Measurements from ENCODE around the gene COMT. TPM values are rescaled to one million over a fixed set of nuclear protein-coding genes. Genes with fewer than 3 reads are reported as not detected.

Gene COMT
- total and polyA plus RNA-seq, 2 of the 4 experiments (the other 2 are of a cell fraction) = 202 to 347 TPM

DNA sequence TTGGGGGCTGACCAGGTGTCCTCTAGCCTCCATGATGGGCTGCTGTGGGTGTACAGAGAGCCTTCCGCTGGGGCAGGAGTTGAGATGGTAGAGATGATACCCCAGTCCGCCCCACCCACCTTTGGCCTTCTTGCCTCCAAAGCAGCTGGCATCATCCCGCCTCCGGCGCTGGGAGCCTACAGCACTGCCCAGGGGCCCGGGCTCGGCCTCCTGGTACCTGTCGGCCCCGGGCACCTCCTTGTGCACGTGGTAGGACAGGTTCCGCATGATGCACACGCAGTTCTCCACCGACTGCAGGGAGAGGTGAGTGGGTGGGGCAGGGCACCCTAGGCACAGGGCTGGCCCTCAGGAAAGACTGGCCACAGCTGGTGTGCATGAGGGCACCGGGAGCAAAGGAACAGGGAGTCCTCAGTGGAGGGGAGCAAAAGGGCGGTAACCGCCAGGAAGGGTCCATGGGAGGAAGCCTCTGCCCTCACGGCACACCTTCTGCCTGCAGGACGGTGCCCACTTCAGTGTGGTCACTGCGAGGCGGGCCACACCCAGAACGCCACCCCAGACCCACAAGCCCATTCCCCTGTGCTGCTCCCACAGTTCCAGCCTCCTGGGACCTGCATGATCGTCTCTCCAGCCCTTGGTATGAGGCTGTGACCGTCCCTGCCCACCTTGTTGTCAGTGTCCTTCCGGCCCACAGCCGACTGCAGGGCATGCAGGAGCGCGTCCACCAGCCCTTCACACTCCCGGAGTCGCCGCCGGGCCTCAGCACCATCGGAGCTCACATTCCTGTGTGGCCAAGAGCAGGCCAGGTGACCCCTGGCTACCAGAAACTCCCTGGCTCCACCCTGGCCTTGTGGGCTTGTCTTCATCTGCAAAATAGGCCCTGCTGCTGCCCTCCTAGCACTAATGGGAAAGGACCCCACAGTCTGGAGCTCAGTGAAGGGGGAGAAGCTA is 36.0 kb downstream of the COMT start:
- 0 out of 2 replicates have a peak, but pooled peaks cover 2% of the 10 kb centered on the region for H4K20me1 ChIP-seq (ENCODE audit: insufficient read depth, low read length)
- 93% methylated on average over 8 of the region's 32 CpGs; no CpG with 5 or more reads in 1 of the 2 experiments for WGBS, 2 experiments (ENCODE audit: extremely low coverage in 2 of 2, insufficient read length in 1 of 2)
- H2BK15ac ChIP-seq (ENCODE audit: low read depth, low read length) = no peak overlapping the region
- no peak overlapping the region for H2AK5ac ChIP-seq (ENCODE audit: low read depth, low read length)
- H3K9me1 ChIP-seq (ENCODE audit: insufficient read depth, low read length) = no peaks in the 10 kb centered on the region
- H3K9ac ChIP-seq (ENCODE audit: low read depth, low read length) = no peak overlapping the region
- H2BK5ac ChIP-seq (ENCODE audit: low read depth, low read length, poor library complexity, severe bottlenecking) = no peak overlapping the region
- in situ Hi-C loops (cut with MboI; ENCODE audit: low sequenced_read_pairs) (no loop called here), intact Hi-C loops (cut with micrococcal nuclease) (no loop called here), dilution Hi-C loops (cut with HindIII; ENCODE audit: low sequenced_read_pairs, unreplicated experiment) (no loop called here)
- no peak for ATAC-seq (ENCODE audit: low read depth)
- H2AFZ ChIP-seq (replicated peaks; ENCODE audit: low read length, poor library complexity) = no peak overlapping the region
- peaks cover 17% of the 10 kb centered on the region for H3K36me3 ChIP-seq (ENCODE audit: control insufficient read depth, insufficient read depth, low read length)
- H3K4me2 ChIP-seq (ENCODE audit: low read depth, low read length) = no peak overlapping the region
- H3K27me3 ChIP-seq (ENCODE audit: control insufficient read depth, insufficient read depth, low read length) = no peaks in the 10 kb centered on the region
- no peak for DNase-seq
- no peak overlapping the region for H2BK20ac ChIP-seq (ENCODE audit: low read depth, low read length)
- ChIA-PET POLR2A (ENCODE audit: unreplicated experiment) (no interaction called here), CTCF (no interaction called here)
- H4K8ac ChIP-seq (ENCODE audit: low read depth in 2 of 2, low read length in 2 of 2) = no peak overlapping the region
- no peak for TF ChIP-seq RFX5 (IDR thresholded peaks at IDR 0.05; ENCODE audit: low read depth, low read length)
- TF ChIP-seq SMC3 (IDR thresholded peaks at IDR 0.05; ENCODE audit: low read depth, low read length) = no peak
- no peak for TF ChIP-seq CHD1 (IDR thresholded peaks at IDR 0.05; ENCODE audit: low read depth, low read length)
- TF ChIP-seq CTCF (conservative IDR thresholded peaks at IDR 0.05; ENCODE audit: low read depth, low read length) = no peak
- no peak for TF ChIP-seq USF2 (IDR thresholded peaks at IDR 0.05; ENCODE audit: low read depth, low read length)
- no peak for TF ChIP-seq BHLHE40 (IDR thresholded peaks at IDR 0.05; ENCODE audit: low read depth, low read length)
- TF ChIP-seq RAD21 (IDR thresholded peaks at IDR 0.05; ENCODE audit: low read length) = no peak
- TF ChIP-seq RCOR1 (IDR thresholded peaks at IDR 0.05; ENCODE audit: insufficient replicate concordance, low read length) = no peak
- TF ChIP-seq POLR2A (IDR thresholded peaks at IDR 0.05; ENCODE audit: low read depth, low read length) = no peak
- no peak for TF ChIP-seq MAZ (IDR thresholded peaks at IDR 0.05; ENCODE audit: borderline replicate concordance, low read depth, low read length)
- TF ChIP-seq CEBPB (IDR thresholded peaks at IDR 0.05; ENCODE audit: low read depth, low read length) = no peak
- no peak for TF ChIP-seq NFE2L2 (IDR thresholded peaks at IDR 0.05; ENCODE audit: low read depth, low read length)
- TF ChIP-seq MAFK (IDR thresholded peaks at IDR 0.05; ENCODE audit: low read depth, low read length) = no peak
- TF ChIP-seq FOS (IDR thresholded peaks at IDR 0.05; ENCODE audit: low read depth, low read length) = no peak
- H3K9me3 ChIP-seq (ENCODE audit: control insufficient read depth, insufficient read depth, low read length) = no peaks in the 10 kb centered on the region
- H2AK9ac ChIP-seq (replicated peaks; ENCODE audit: low read depth, low read length, poor library complexity) = no peak overlapping the region
- H3K4me1 ChIP-seq (ENCODE audit: control insufficient read depth, insufficient read depth, low read length) = no peaks in the 10 kb centered on the region
- no peak overlapping the region for H4K91ac ChIP-seq (ENCODE audit: insufficient read depth, low read depth, low read length)
- H3K56ac ChIP-seq (ENCODE audit: extremely low read depth, insufficient read depth, low read length) = no peak overlapping the region
- H2BK120ac ChIP-seq (ENCODE audit: low read depth, low read length) = no peak overlapping the region
- no peak overlapping the region for H4K5ac ChIP-seq (ENCODE audit: low read depth, low read length)
- no peak overlapping the region for H3K4me3 ChIP-seq (ENCODE audit: insufficient read depth, low read depth, low read length)
- H3K79me1 ChIP-seq (ENCODE audit: low read depth in 1 of 2, low read length in 2 of 2) = peaks cover 0 to 4% of the 10 kb centered on the region in 2 experiments; a peak in 2 of 4 replicates
- no peak overlapping the region for H3K27ac ChIP-seq (ENCODE audit: insufficient read depth, low read length)
- no TSS peak for BruUV-seq (replicated peaks)
- no peak overlapping the region for H3K18ac ChIP-seq (ENCODE audit: low read depth, low read length)
- no peak overlapping the region for H3K4ac ChIP-seq (ENCODE audit: low read depth, low read length)
- H3K23ac ChIP-seq (ENCODE audit: low read depth, low read length) = no peak overlapping the region
- no peak overlapping the region for H3K14ac ChIP-seq (replicated peaks; ENCODE audit: low read depth, low read length)
